ENCODE measurements around the gene SQSTM1. TPM values are rescaled to one million over a fixed set of nuclear protein-coding genes. Genes with fewer than 3 reads are reported as not detected.

The SQSTM1 gene
- total RNA-seq, 4 donors from 2014 or later, result 416 to 877 (median 516) TPM

- TF ChIP-seq, protein P1, sequence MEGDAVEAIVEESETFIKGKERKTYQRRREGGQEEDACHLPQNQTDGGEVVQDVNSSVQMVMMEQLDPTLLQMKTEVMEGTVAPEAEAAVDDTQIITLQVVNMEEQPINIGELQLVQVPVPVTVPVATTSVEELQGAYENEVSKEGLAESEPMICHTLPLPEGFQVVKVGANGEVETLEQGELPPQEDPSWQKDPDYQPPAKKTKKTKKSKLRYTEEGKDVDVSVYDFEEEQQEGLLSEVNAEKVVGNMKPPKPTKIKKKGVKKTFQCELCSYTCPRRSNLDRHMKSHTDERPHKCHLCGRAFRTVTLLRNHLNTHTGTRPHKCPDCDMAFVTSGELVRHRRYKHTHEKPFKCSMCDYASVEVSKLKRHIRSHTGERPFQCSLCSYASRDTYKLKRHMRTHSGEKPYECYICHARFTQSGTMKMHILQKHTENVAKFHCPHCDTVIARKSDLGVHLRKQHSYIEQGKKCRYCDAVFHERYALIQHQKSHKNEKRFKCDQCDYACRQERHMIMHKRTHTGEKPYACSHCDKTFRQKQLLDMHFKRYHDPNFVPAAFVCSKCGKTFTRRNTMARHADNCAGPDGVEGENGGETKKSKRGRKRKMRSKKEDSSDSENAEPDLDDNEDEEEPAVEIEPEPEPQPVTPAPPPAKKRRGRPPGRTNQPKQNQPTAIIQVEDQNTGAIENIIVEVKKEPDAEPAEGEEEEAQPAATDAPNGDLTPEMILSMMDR (IDR thresholded peaks at IDR 0.05; ENCODE audit: low read depth), result no peak
Measured at GRCh38 chr5:179822444-179822990, 1.8 kb downstream of the SQSTM1 start.

- TF ChIP-seq, protein P1 (IDR thresholded peaks at IDR 0.05; ENCODE audit: low read depth), result no peak
Measured at GRCh38 chr5:179823937-179824744, 3.4 kb downstream of the SQSTM1 start.

GRCh38 chr5:179824745-179825112, 4.0 kb downstream of the SQSTM1 start:
- TF ChIP-seq, protein P1 (IDR thresholded peaks at IDR 0.05; ENCODE audit: low read depth), result no peak

DNA sequence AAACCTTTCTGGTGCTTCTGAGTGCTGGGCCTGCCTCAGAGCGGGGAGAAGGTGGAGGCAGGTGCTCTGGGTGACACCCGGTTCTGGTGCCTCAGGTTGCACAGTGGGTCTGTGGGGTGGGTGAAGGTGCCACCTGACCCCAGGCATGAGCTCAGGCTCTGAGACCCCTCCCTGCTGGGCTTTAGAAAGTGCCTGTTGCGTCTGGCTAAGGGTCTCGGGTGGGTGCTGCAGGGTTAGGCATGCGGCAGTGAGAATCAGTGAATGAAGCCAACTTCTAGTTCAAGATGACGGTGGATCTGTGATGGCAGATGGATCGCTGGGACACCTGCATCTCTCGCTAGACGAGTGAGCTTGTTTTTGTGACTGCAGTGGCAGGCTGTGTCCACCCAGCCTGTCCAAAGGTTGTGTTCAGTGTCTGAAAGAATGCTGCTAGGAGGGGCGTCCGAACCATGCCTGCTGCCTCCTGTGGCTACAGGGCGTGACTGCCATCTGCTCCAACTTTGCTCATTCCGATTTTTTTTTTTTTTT, 5.0 kb downstream of the SQSTM1 start:
- TF ChIP-seq, protein P1 (IDR thresholded peaks at IDR 0.05; ENCODE audit: low read depth), result no peak

DNA sequence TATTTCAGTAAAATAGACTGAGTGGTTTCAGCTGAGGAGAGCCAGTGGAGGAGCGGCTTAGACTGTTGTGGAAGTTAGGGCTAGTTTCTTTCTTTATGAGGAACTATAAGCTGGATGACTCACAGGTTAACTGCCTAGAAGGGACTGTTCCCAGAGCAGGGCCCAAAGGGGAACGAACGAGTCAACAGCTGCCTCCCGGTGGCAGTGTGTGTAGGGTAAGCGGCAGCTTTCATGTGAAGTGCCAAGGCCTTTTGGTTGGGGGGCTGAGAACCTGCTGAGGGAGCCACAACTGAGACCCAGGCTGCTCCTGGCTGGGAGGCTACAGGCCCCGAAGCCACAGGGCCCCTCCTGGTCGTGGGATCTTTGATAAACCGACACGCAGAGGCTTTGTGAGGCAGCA, 7.0 kb downstream of the SQSTM1 start:
- TF ChIP-seq, protein P1 (IDR thresholded peaks at IDR 0.05; ENCODE audit: low read depth), result no peak

- TF ChIP-seq, protein P1 (IDR thresholded peaks at IDR 0.05; ENCODE audit: low read depth), result no peak
Measured at GRCh38 chr5:179828756-179829421, 8.2 kb downstream of the SQSTM1 start.
